DND-41 (cell line): ENCODE measurements around the gene MAP3K5.

Experiments used
- EZH2 ChIP-seq: IDR thresholded peaks from 3 replicates; pipeline ENCODE4 v1.6.1; 2012; ENCODE audit warnings: borderline replicate concordance, low read depth, mild to moderate bottlenecking, moderate library complexity, low read length, inconsistent platforms; ENCODE audit not compliant: severe bottlenecking
- TF ChIP-seq, protein P1 (sequence below): IDR thresholded peaks from 2 replicates; pipeline ENCODE4 v1.5.1; 2012; ENCODE audit warnings: borderline replicate concordance, low read length, moderate library complexity, mild to moderate bottlenecking; ENCODE audit not compliant: poor library complexity, severe bottlenecking; ENCODE audit errors: extremely low read depth

DNA sequence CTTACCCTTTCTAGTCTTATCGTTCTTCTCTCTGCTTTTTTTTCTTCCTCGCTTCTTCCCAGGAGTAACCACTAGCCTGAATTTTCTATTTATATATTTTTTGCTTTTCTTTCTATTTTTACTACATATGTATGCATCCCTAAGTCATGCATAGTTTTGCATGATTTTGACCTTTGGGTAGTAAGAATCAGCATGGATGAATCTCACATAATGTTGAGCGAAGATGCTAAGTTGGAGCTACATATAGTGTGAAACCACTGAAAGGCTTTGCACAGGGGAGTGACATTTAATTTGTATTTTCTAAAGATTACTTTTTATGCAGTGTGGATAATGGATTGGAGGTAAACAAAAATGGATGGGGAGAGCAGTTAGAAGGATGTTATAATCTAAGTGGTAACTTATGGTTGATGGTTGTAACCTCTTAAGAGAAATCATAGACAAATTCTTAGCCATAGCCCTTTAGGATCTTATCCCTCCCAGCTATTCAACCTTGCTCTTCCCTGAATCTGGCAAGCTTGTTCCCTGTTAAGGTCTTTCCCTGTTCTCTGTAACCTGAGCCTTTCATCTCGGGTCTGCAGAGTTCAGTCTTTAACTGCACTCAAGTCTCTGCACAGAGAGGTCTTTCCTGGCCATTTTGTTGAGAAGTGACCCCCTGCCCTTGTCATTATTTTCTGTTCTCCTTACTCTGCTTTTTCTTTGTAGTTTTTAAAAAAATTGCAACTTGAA lies 48.2 kb upstream of the MAP3K5 start:
- TF ChIP-seq, protein P1, sequence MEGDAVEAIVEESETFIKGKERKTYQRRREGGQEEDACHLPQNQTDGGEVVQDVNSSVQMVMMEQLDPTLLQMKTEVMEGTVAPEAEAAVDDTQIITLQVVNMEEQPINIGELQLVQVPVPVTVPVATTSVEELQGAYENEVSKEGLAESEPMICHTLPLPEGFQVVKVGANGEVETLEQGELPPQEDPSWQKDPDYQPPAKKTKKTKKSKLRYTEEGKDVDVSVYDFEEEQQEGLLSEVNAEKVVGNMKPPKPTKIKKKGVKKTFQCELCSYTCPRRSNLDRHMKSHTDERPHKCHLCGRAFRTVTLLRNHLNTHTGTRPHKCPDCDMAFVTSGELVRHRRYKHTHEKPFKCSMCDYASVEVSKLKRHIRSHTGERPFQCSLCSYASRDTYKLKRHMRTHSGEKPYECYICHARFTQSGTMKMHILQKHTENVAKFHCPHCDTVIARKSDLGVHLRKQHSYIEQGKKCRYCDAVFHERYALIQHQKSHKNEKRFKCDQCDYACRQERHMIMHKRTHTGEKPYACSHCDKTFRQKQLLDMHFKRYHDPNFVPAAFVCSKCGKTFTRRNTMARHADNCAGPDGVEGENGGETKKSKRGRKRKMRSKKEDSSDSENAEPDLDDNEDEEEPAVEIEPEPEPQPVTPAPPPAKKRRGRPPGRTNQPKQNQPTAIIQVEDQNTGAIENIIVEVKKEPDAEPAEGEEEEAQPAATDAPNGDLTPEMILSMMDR, result no peak
- TF ChIP-seq EZH2, result no peak
